HCT116 (cell line): ENCODE data around the gene UNC5C. TPM values are rescaled to one million over a fixed set of nuclear protein-coding genes. Genes with fewer than 3 reads are reported as not detected.

ENCODE experiments used
- ATAC-seq: fragments of 200-7000 bp; cut with Tn5 transposase; 2 replicates; pipeline ENCODE4 v1.9.1; 2020; ENCODE audit warnings: mild to moderate bottlenecking, moderate library complexity
- BruUV-seq: library from RNA; stranded (reverse); fragments of 400-500 nt; replicated peaks from 2 replicates; lab custom pipeline; 2021; lab: Mats Ljungman, UMichigan
- CTCF ChIA-PET: fragments of 300-600 bp; sonication (Branson Sonifier 250); formaldehyde crosslinking; loops from one replicate; lab custom pipeline; 2021; ENCODE audit warnings: antibody characterized with exemption; lab: Charles Lee
- POLR2A ChIA-PET: fragments of 300-600, 350-600 bp; sonication (Branson Sonifier 250); formaldehyde crosslinking; loops from one replicate; lab custom pipeline; 2021; ENCODE audit warnings: antibody characterized with exemption; lab: Charles Lee
- RAD21 ChIA-PET, 2 experiments: fragments of 300-600 bp; sonication (Branson Sonifier 250); formaldehyde crosslinking; loops; one replicate each; lab custom pipeline; 2023; ENCODE audit warnings: low total read pairs in 2 of 2; ENCODE audit not compliant: uncharacterized antibody in 2 of 2, unreplicated experiment in 2 of 2, low non-redundant PET in 1 of 2; lab: Charles Lee
- DNase-seq: peaks from one replicate; pipeline ENCODE4 v3.0.0-alpha.2; 2010; ENCODE audit warnings: low read depth, low spot score
- H2AFZ ChIP-seq: fragments of 200-600 bp; shearing (Covaris generic), sonication (generic); 2 replicates; pipeline ENCODE4 v1.6.1; 2017; ENCODE audit warnings: low read depth, mixed run types, mixed read lengths, antibody characterized with exemption, low read length; ENCODE audit not compliant: poor library complexity, severe bottlenecking
- H3K27ac ChIP-seq: 2 replicates; pipeline ENCODE4 v1.5.1; 2012; ENCODE audit warnings: low read depth, low read length
- H3K27me3 ChIP-seq: fragments of 200-600 bp; sonication (generic); 2 replicates; pipeline ENCODE4 v1.6.1; 2016; ENCODE audit warnings: mixed run types, low read length, mixed read lengths; ENCODE audit not compliant: insufficient read depth
- H3K36me3 ChIP-seq, 2 experiments: fragments of 200-500 bp in 1 of 2; fragments of 200-600 bp in 1 of 2; sonication (Bioruptor generic) in 1 of 2; sonication (generic) in 1 of 2; 2 replicates each; pipeline versions ENCODE4 v1.5.1 to v1.6.1; 2014 to 2016; ENCODE audit warnings: low read length in 2 of 2, inconsistent platforms in 1 of 2, mixed read lengths in 1 of 2, mixed run types in 1 of 2; ENCODE audit not compliant: insufficient read depth in 2 of 2, control insufficient read depth in 1 of 2
- H3K4me1 ChIP-seq, 2 experiments: fragments of 200-600 bp in 1 of 2; sonication (generic) in 1 of 2; 2 replicates each; pipeline versions ENCODE4 v1.5.1 to v1.6.1; 2012 to 2017; ENCODE audit warnings: low read length in 2 of 2, inconsistent platforms in 1 of 2, mild to moderate bottlenecking in 1 of 2, mixed read lengths in 1 of 2, mixed run types in 1 of 2, moderate library complexity in 1 of 2; ENCODE audit not compliant: insufficient read depth in 2 of 2, control insufficient read depth in 1 of 2
- H3K4me2 ChIP-seq: fragments of 200-600 bp; sonication (generic); 2 replicates; pipeline ENCODE4 v1.6.1; 2017; ENCODE audit warnings: mixed run types, low read length, mixed read lengths
- H3K4me3 ChIP-seq, 2 experiments: fragments of 200-600 bp in 1 of 2; sonication (generic) in 1 of 2; replicated peaks in 1 of 2; 2 replicates each; pipeline ENCODE4 v1.5.1; 2011 to 2016; ENCODE audit warnings: low read length in 2 of 2, control low read depth in 1 of 2, low read depth in 1 of 2, mild to moderate bottlenecking in 1 of 2, mixed read lengths in 1 of 2, mixed run types in 1 of 2
- H3K79me2 ChIP-seq: fragments of 200-600 bp; sonication (generic); 2 replicates; pipeline ENCODE4 v1.6.1; 2017; ENCODE audit warnings: mild to moderate bottlenecking, mixed run types, low read length, moderate library complexity, mixed read lengths; ENCODE audit not compliant: insufficient read depth
- H3K9ac ChIP-seq: fragments of 200-600 bp; sonication (generic); 2 replicates; pipeline ENCODE4 v1.6.1; 2016; ENCODE audit warnings: low read length, mixed read lengths
- H3K9me2 ChIP-seq: fragments of 200-600 bp; sonication (generic), shearing (Covaris generic); 2 replicates; pipeline ENCODE4 v1.6.1; 2017; ENCODE audit warnings: mixed run types, mild to moderate bottlenecking, moderate library complexity; ENCODE audit not compliant: insufficient read depth
- H3K9me3 ChIP-seq, 2 experiments: fragments of 200-500 bp in 1 of 2; fragments of 200-600 bp in 1 of 2; sonication (Bioruptor generic) in 1 of 2; sonication (generic) in 1 of 2; 2 replicates each; pipeline ENCODE4 v1.6.1; 2014 to 2017; ENCODE audit warnings: low read length in 2 of 2, mixed read lengths in 2 of 2, inconsistent platforms in 1 of 2, low read depth in 1 of 2, mild to moderate bottlenecking in 1 of 2, mixed run types in 1 of 2, moderate library complexity in 1 of 2; ENCODE audit not compliant: control insufficient read depth in 1 of 2, insufficient read depth in 1 of 2
- H4K20me1 ChIP-seq: fragments of 200-600 bp; sonication (generic), shearing (Covaris generic); 2 replicates; pipeline ENCODE4 v1.6.1; 2017; ENCODE audit warnings: mixed run types, mild to moderate bottlenecking, moderate library complexity; ENCODE audit not compliant: insufficient read depth
- CBX3 ChIP-seq: IDR thresholded peaks from 2 replicates; pipeline ENCODE4 v1.6.1; 2012; ENCODE audit warnings: low read depth
- CEBPB ChIP-seq: IDR thresholded peaks from 2 replicates; pipeline ENCODE4 v1.6.1; 2012; ENCODE audit warnings: low read depth
- EGR1 ChIP-seq: IDR thresholded peaks from 2 replicates; pipeline ENCODE4 v1.6.1; 2012; ENCODE audit warnings: low read depth
- FOSL1 ChIP-seq: IDR thresholded peaks from 2 replicates; pipeline ENCODE4 v1.6.1; 2012; ENCODE audit warnings: low read depth
- JUND ChIP-seq: IDR thresholded peaks from 2 replicates; pipeline ENCODE4 v1.6.1; 2012
- POLR2A ChIP-seq: IDR thresholded peaks from 2 replicates; pipeline ENCODE4 v1.7.0; 2011; ENCODE audit warnings: borderline replicate concordance; ENCODE audit not compliant: insufficient read depth, insufficient read length; ENCODE audit errors: extremely low read depth
- SIN3A ChIP-seq: IDR thresholded peaks from 2 replicates; pipeline ENCODE4 v1.6.1; 2012; ENCODE audit warnings: low read depth
- SRF ChIP-seq: IDR thresholded peaks from 2 replicates; pipeline ENCODE4 v1.6.1; 2012; ENCODE audit warnings: low read depth
- ZBTB33 ChIP-seq: IDR thresholded peaks from 2 replicates; pipeline ENCODE4 v1.6.1; 2011; ENCODE audit warnings: mild to moderate bottlenecking, low read length, moderate library complexity; ENCODE audit not compliant: insufficient replicate concordance; ENCODE audit errors: extremely low read depth
- ZFX ChIP-seq: fragments of 450-650 bp; IDR thresholded peaks from 2 replicates; pipeline ENCODE4 v1.6.1; 2017
- intact Hi-C: fragments of 100-400 bp; cut with micrococcal nuclease; formaldehyde crosslinking; loops from 2 replicates; pipeline ENCODE4 v1.10.0; 2022
- total RNA-seq: library from RNA; stranded (reverse); gene quantifications from one replicate; pipeline ENCODE4 v1.2.1, GENCODE V29; 2021; ENCODE audit not compliant: unreplicated experiment
- TF ChIP-seq, protein P1 (sequence below): IDR thresholded peaks from 2 replicates; pipeline ENCODE4 v1.6.1; 2012

The UNC5C gene
- total RNA-seq, 1 experiment from 2014 or later: not detected

DNA sequence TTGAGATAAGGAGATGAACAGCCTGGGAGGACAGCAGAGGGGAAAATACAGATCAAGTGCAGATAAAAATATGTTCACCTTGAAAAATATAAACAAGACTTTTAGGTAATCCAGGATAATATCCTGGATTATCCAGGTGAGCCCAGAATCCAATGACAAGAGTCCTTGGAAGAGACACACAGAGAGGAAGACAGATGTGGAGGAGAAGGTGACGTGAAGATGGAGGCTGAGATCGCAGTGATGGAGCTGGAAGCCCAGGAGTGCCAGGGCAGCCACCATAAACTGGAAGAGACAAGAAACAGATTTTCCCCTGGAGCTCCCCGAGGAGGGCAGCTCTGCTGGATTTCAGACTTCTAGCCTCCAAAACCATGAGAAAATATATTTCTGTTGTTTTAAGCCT is 230.7 kb downstream of the UNC5C start:
- H3K4me2 ChIP-seq: peak overlapping the region; percentile 24
- H2AFZ ChIP-seq: no peak overlapping the region
- DNase-seq: no peak
- ATAC-seq: no peak
- ChIA-PET RAD21 (no interaction called here), CTCF (no interaction called here), POLR2A (no interaction called here)
- H3K9me3 ChIP-seq: no peaks in the 10 kb centered on the region
- no peaks in the 10 kb centered on the region for H3K79me2 ChIP-seq
- no peak overlapping the region for H3K9ac ChIP-seq
- H3K4me1 ChIP-seq: peaks cover 0 to 9% of the 10 kb centered on the region in 2 experiments; a peak in 2 of 4 replicates
- H3K9me2 ChIP-seq: no peaks in the 10 kb centered on the region
- no peaks in the 10 kb centered on the region for H3K27me3 ChIP-seq
- no peak overlapping the region for H3K27ac ChIP-seq
- intact Hi-C loops: no loop called here
- H4K20me1 ChIP-seq: no peaks in the 10 kb centered on the region
- H3K4me3 ChIP-seq: no peak overlapping the region
- BruUV-seq: no TSS peak
- no peaks in the 10 kb centered on the region for H3K36me3 ChIP-seq
- TF ChIP-seq JUND: no peak
- TF ChIP-seq SIN3A: no peak
- TF ChIP-seq POLR2A: no peak
- no peak for TF ChIP-seq ZBTB33
- TF ChIP-seq FOSL1: no peak
- TF ChIP-seq, protein P1, sequence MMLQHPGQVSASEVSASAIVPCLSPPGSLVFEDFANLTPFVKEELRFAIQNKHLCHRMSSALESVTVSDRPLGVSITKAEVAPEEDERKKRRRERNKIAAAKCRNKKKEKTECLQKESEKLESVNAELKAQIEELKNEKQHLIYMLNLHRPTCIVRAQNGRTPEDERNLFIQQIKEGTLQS: no peak
- no peak for TF ChIP-seq SRF
- TF ChIP-seq CEBPB: no peak
- TF ChIP-seq CBX3: no peak
- TF ChIP-seq ZFX: no peak
- no peak for TF ChIP-seq EGR1
